GM12878 (cell line): ENCODE results near the gene SYNJ2. TPM values are rescaled to one million over a fixed set of nuclear protein-coding genes. Genes with fewer than 3 reads are reported as not detected.

Experiments
- ATAC-seq: fragments of 200-7000 bp; cut with Tn5 transposase; 3 replicates; pipeline ENCODE4 v1.9.1; 2020; ENCODE audit warnings: mild to moderate bottlenecking, moderate library complexity
- BruUV-seq: library from RNA; stranded (reverse); fragments of 400-500 nt; replicated peaks from 2 replicates; lab custom pipeline; 2021; lab: Mats Ljungman, UMichigan
- CTCF ChIA-PET: fragments of 300-600 bp; sonication (Branson Sonifier 250); formaldehyde crosslinking; extraction: SDS; loops from one replicate; lab custom pipeline; 2021; ENCODE audit warnings: inconsistent platforms; lab: Yijun Ruan, JAX
- POLR2A ChIA-PET: fragments of 350-600 bp; formaldehyde crosslinking; extraction: SDS; loops from one replicate; lab custom pipeline; 2021; ENCODE audit warnings: inconsistent platforms; lab: Charles Lee
- RAD21 ChIA-PET: fragments of 300-600 bp; sonication (Branson Sonifier 250); formaldehyde crosslinking; loops from one replicate; lab custom pipeline; 2023; ENCODE audit warnings: antibody characterized with exemption; ENCODE audit not compliant: unreplicated experiment; lab: Charles Lee
- SMC1A ChIA-PET: fragments of 300-600 bp; sonication (Branson Sonifier 250); formaldehyde crosslinking; loops from one replicate; lab custom pipeline; 2023; ENCODE audit not compliant: unreplicated experiment, uncharacterized antibody; lab: Charles Lee
- DNase-seq: peaks from one replicate; pipeline ENCODE4 v3.0.0-alpha.2; 2011; ENCODE audit warnings: low read depth, low spot score
- FAIRE-seq: peaks from 3 replicates; lab custom pipeline; 2011; peaks lifted over from hg19 to GRCh38; lab: Jason Lieb, UNC
- H2AFZ ChIP-seq: 2 replicates; pipeline ENCODE4 v1.6.0; 2011; ENCODE audit warnings: low read depth, low read length, control low read depth; ENCODE audit not compliant: control insufficient read depth
- H3K27ac ChIP-seq: 2 replicates; pipeline ENCODE4 v1.5.1; 2011; ENCODE audit warnings: control low read depth; ENCODE audit not compliant: control insufficient read depth, insufficient read depth
- H3K27me3 ChIP-seq, 2 experiments: replicated peaks in 1 of 2; 2 replicates each; pipeline versions ENCODE4 v1.6.0 to v1.6.1; 2011; ENCODE audit warnings: low read length in 1 of 2; ENCODE audit not compliant: control insufficient read depth in 2 of 2, insufficient read depth in 2 of 2
- H3K36me3 ChIP-seq, 2 experiments: 2 replicates each; pipeline ENCODE4 v1.5.1; 2011; ENCODE audit warnings: low read length in 1 of 2; ENCODE audit not compliant: control insufficient read depth in 2 of 2, insufficient read depth in 2 of 2
- H3K4me1 ChIP-seq: 2 replicates; pipeline ENCODE4 v1.6.1; 2011; ENCODE audit warnings: mild to moderate bottlenecking, low read length, moderate library complexity, mixed read lengths; ENCODE audit not compliant: control insufficient read depth, insufficient read depth
- H3K4me2 ChIP-seq: 2 replicates; pipeline ENCODE4 v1.6.0; 2011; ENCODE audit warnings: control low read depth; ENCODE audit not compliant: control insufficient read depth, insufficient read depth
- H3K4me3 ChIP-seq: fragments of 200-600 bp; sonication (generic); 2 replicates; pipeline ENCODE4 v1.5.1; 2016
- H3K79me2 ChIP-seq: 2 replicates; pipeline ENCODE4 v1.6.0; 2011; ENCODE audit warnings: low read length; ENCODE audit not compliant: control insufficient read depth, insufficient read depth
- H3K9ac ChIP-seq: 2 replicates; pipeline ENCODE4 v1.8.0; 2011; ENCODE audit warnings: low read length, control low read depth, mixed read lengths; ENCODE audit not compliant: control insufficient read depth, insufficient read depth
- H3K9me3 ChIP-seq: replicated peaks from 3 replicates; pipeline ENCODE4 v1.5.1; 2011; ENCODE audit warnings: mild to moderate bottlenecking, low read length; ENCODE audit not compliant: control insufficient read depth, insufficient read depth
- H4K20me1 ChIP-seq: 2 replicates; pipeline ENCODE4 v1.6.0; 2011; ENCODE audit not compliant: control insufficient read depth, insufficient read depth
- BCL3 ChIP-seq: IDR thresholded peaks from 2 replicates; pipeline ENCODE4 v1.6.1; 2011; ENCODE audit warnings: borderline replicate concordance, low read depth, mild to moderate bottlenecking, moderate library complexity, low read length; ENCODE audit not compliant: insufficient read depth, poor library complexity, severe bottlenecking
- DPF2 ChIP-seq: fragments of 450-650 bp; IDR thresholded peaks from 2 replicates; pipeline ENCODE4 v1.6.1; 2017; ENCODE audit warnings: mild to moderate bottlenecking
- FOXK2 ChIP-seq: fragments of 450-650 bp; IDR thresholded peaks from 2 replicates; pipeline ENCODE4 v1.6.1; 2017; ENCODE audit warnings: mild to moderate bottlenecking, moderate library complexity
- GATAD2B ChIP-seq: fragments of 450-650 bp; conservative IDR thresholded peaks from 2 replicates; pipeline ENCODE4 v1.6.1; 2017; ENCODE audit warnings: low read depth, mild to moderate bottlenecking, moderate library complexity
- POLR2AphosphoS2 ChIP-seq: IDR thresholded peaks from 2 replicates; pipeline ENCODE4 v1.6.1; 2011; ENCODE audit warnings: low read depth, mild to moderate bottlenecking, low read length, improper control_type of control experiment, moderate library complexity
- RAD51 ChIP-seq: fragments of 450-650 bp; IDR thresholded peaks from 2 replicates; pipeline ENCODE4 v1.6.1; 2016; ENCODE audit warnings: moderate library complexity, mild to moderate bottlenecking, inconsistent platforms
- SRF ChIP-seq, 2 experiments: IDR thresholded peaks; 2 replicates each; pipeline ENCODE4 v1.6.1; 2011; ENCODE audit warnings: low read depth in 2 of 2, low read length in 2 of 2, mild to moderate bottlenecking in 1 of 2, moderate library complexity in 1 of 2
- WGBS: methylation state at CpG from one replicate; pipeline ENCODE4 v1.1.6; 2016; ENCODE audit warnings: low lambda C conversion rate; ENCODE audit not compliant: insufficient replicate concordance, insufficient coverage; ENCODE audit errors: missing lambda C conversion rate; 5-methylcytosine and 5-hydroxymethylcytosine counted together
- in situ Hi-C: fragments of 300-500 bp; cut with MboI; formaldehyde crosslinking; loops from 9 replicates; pipeline ENCODE4 v1.14.3; 2018; ENCODE audit warnings: mixed read lengths
- intact Hi-C: fragments of 100-400 bp; cut with micrococcal nuclease; formaldehyde crosslinking; loops from one replicate; pipeline ENCODE4 v1.14.2; 2022; ENCODE audit not compliant: unreplicated experiment
- polyA plus RNA-seq, 11 experiments: library from polyadenylated mRNA; depleted of rRNA in 4 of 11; unstranded in 6 of 11; stranded (reverse) in 5 of 11; fragments of >200 nt; fragmentation: Nextera tagmentation in 4 of 11; fragmentation: Illumina TruSeq in 1 of 11; extraction: Ambion mirVana in 4 of 11; extraction: Trizol in 1 of 11; gene quantifications; 1 replicate in 1 of 11; 2 replicates in 10 of 11; pipeline versions ENCODE4 v1.2.1 to v1.2.3, GENCODE V29; 2011 to 2016; ENCODE audit warnings: inconsistent platforms in 2 of 11, missing spikeins in 2 of 11, low read depth in 1 of 11
- total RNA-seq, 4 experiments: library from RNA; depleted of rRNA in 3 of 4; stranded (reverse); fragments of >200 nt in 3 of 4; fragmentation: Illumina TruSeq in 1 of 4; extraction: Trizol in 1 of 4; gene quantifications; 2 replicates each; pipeline versions ENCODE4 v1.2.1 to v1.2.3, GENCODE V29; 2013 to 2021
- TF ChIP-seq, protein P1 (sequence below): fragments of 450-650 bp; IDR thresholded peaks from 2 replicates; pipeline ENCODE4 v1.6.1; 2017; ENCODE audit warnings: mild to moderate bottlenecking
- TF ChIP-seq, protein P2 (sequence below): fragments of 450-650 bp; IDR thresholded peaks from 2 replicates; pipeline ENCODE4 v1.6.1; 2017; ENCODE audit warnings: borderline replicate concordance
- TF ChIP-seq, protein P3 (sequence below): IDR thresholded peaks from 2 replicates; pipeline ENCODE4 v1.6.1; 2012; ENCODE audit warnings: improper control_type of control experiment, low read depth, low read length; ENCODE audit not compliant: insufficient replicate concordance

The SYNJ2 gene
- total and polyA plus RNA-seq, 10 of the 15 experiments (the other 5 are each of a cell fraction or from before 2014, with no cell fraction given): 0.11 to 1.8 (median 0.57) TPM

DNA sequence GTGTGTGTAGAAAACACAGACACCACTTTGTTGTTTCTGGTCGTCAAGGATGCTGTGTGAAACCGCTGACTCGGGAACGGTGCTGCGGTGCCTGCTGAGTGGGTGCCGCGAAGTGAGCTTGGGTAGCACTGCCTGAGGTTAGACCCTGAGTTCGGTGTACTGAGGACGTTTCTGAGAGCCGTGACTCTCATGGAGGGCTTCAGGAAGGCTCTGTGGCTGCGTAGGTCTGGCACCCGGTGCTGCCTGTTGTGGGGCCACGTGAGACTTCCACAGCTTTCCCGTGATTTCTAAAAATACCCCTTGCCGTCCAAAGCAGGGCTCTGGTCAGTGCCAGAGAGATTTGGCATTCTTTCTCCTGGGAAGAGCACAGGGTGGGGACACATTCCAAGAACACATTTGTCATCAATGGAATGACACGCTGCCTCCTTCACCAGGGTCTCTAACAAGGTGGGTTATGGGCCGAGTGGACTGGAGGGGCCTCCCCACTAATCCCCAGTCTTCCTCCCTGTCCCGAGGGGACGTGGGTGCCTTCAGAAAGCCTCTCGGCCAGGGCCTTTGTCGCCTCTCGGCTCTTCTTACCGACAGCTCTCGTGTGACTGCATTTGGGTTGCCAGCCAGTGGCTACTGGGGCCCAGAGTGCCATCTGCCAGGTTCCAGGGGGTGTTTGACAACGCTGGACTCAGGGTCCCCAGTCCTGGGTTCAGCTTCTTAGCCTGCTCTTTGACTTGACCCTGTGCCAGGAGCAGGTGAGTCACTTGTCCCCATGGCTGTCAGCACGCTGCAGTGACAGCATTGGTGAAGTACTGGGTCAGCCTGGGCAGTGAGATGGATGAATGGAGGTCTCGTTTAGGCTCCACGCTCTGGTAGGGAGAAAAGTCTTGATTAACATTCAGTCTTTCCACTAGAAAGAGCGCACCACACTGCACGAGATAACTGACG, 62.2 kb downstream of the SYNJ2 start (continued):
- TF ChIP-seq POLR2AphosphoS2 (no peak), SRF (IDR thresholded peaks at IDR 0.05; ENCODE audit: low read depth in 2 of 2, low read length in 2 of 2) (no peak), BCL3 (no peak), FOXK2 (no peak), RAD51 (no peak)

DNA sequence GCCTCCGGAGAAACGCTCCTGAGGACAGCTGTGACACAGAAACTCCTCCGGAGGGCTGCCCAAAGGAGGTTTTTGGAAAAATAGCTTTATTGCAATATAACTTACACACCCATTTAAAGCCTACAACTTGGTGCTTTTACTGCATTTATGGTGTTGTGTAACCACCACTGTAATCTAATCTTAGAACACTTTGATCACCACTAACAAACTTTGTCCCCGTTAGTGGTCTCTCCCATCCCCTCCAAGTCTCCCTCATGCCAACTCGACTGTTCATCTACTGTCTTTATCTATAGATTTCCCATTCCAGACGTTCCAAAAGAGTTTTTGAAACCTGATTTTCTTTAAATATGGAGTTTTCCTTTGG, 62.8 kb downstream of the SYNJ2 start:
- no peak for FAIRE-seq
- H3K79me2 ChIP-seq: no peaks in the 10 kb centered on the region

More for the DNA sequence above, 62.8 kb downstream of the SYNJ2 start:
- Histone ChIP-seq H3K4me2 (no peak overlapping the region), H3K9ac (no peak overlapping the region), H3K27me3 (no peaks in the 10 kb centered on the region), H3K4me1 (peaks cover 15% of the 10 kb centered on the region), H3K27ac (no peak overlapping the region), H3K4me3 (no peak overlapping the region), H3K36me3 (no peaks in the 10 kb centered on the region; a peak in 1 of 4 replicates), H4K20me1 (no peaks in the 10 kb centered on the region), H3K9me3 (no peaks in the 10 kb centered on the region), H2AFZ (no peak overlapping the region)
- ChIA-PET POLR2A (no interaction called here), RAD21 (no interaction called here), SMC1A (no interaction called here), CTCF (no interaction called here)
- TF ChIP-seq GATAD2B (no peak), DPF2 (no peak)
- TF ChIP-seq, protein P1, sequence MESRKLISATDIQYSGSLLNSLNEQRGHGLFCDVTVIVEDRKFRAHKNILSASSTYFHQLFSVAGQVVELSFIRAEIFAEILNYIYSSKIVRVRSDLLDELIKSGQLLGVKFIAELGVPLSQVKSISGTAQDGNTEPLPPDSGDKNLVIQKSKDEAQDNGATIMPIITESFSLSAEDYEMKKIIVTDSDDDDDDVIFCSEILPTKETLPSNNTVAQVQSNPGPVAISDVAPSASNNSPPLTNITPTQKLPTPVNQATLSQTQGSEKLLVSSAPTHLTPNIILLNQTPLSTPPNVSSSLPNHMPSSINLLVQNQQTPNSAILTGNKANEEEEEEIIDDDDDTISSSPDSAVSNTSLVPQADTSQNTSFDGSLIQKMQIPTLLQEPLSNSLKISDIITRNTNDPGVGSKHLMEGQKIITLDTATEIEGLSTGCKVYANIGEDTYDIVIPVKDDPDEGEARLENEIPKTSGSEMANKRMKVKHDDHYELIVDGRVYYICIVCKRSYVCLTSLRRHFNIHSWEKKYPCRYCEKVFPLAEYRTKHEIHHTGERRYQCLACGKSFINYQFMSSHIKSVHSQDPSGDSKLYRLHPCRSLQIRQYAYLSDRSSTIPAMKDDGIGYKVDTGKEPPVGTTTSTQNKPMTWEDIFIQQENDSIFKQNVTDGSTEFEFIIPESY: no peak
- TF ChIP-seq, protein P2, sequence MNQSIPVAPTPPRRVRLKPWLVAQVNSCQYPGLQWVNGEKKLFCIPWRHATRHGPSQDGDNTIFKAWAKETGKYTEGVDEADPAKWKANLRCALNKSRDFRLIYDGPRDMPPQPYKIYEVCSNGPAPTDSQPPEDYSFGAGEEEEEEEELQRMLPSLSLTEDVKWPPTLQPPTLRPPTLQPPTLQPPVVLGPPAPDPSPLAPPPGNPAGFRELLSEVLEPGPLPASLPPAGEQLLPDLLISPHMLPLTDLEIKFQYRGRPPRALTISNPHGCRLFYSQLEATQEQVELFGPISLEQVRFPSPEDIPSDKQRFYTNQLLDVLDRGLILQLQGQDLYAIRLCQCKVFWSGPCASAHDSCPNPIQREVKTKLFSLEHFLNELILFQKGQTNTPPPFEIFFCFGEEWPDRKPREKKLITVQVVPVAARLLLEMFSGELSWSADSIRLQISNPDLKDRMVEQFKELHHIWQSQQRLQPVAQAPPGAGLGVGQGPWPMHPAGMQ: no peak
- TF ChIP-seq, protein P3, sequence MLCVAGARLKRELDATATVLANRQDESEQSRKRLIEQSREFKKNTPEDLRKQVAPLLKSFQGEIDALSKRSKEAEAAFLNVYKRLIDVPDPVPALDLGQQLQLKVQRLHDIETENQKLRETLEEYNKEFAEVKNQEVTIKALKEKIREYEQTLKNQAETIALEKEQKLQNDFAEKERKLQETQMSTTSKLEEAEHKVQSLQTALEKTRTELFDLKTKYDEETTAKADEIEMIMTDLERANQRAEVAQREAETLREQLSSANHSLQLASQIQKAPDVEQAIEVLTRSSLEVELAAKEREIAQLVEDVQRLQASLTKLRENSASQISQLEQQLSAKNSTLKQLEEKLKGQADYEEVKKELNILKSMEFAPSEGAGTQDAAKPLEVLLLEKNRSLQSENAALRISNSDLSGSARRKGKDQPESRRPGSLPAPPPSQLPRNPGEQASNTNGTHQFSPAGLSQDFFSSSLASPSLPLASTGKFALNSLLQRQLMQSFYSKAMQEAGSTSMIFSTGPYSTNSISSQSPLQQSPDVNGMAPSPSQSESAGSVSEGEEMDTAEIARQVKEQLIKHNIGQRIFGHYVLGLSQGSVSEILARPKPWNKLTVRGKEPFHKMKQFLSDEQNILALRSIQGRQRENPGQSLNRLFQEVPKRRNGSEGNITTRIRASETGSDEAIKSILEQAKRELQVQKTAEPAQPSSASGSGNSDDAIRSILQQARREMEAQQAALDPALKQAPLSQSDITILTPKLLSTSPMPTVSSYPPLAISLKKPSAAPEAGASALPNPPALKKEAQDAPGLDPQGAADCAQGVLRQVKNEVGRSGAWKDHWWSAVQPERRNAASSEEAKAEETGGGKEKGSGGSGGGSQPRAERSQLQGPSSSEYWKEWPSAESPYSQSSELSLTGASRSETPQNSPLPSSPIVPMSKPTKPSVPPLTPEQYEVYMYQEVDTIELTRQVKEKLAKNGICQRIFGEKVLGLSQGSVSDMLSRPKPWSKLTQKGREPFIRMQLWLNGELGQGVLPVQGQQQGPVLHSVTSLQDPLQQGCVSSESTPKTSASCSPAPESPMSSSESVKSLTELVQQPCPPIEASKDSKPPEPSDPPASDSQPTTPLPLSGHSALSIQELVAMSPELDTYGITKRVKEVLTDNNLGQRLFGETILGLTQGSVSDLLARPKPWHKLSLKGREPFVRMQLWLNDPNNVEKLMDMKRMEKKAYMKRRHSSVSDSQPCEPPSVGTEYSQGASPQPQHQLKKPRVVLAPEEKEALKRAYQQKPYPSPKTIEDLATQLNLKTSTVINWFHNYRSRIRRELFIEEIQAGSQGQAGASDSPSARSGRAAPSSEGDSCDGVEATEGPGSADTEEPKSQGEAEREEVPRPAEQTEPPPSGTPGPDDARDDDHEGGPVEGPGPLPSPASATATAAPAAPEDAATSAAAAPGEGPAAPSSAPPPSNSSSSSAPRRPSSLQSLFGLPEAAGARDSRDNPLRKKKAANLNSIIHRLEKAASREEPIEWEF: no peak
- intact Hi-C loops (no loop called here), in situ Hi-C loops (no loop called here)
- ATAC-seq: no peak
- DNase-seq: no peak
- no TSS peak for BruUV-seq
- 93% methylated on average over 6 of the region's 6 CpGs for WGBS
